NCI-H2196 (cell line): ENCODE data around the gene LETMD1.
A peak's percentile ranks its signal among the peaks of the same experiment; 100 is the strongest.
"Not testable (repeated sequence)": the region's sequence is repeated elsewhere in the genome, so short reads cannot be mapped to it uniquely, and the experiment has no call there.

Experiments used
- DNase-seq: peaks from one replicate; lab custom pipeline; 2025; ENCODE audit not compliant: unreplicated experiment; lab: John Stamatoyannopoulos, UW

The LETMD1 gene

DNA sequence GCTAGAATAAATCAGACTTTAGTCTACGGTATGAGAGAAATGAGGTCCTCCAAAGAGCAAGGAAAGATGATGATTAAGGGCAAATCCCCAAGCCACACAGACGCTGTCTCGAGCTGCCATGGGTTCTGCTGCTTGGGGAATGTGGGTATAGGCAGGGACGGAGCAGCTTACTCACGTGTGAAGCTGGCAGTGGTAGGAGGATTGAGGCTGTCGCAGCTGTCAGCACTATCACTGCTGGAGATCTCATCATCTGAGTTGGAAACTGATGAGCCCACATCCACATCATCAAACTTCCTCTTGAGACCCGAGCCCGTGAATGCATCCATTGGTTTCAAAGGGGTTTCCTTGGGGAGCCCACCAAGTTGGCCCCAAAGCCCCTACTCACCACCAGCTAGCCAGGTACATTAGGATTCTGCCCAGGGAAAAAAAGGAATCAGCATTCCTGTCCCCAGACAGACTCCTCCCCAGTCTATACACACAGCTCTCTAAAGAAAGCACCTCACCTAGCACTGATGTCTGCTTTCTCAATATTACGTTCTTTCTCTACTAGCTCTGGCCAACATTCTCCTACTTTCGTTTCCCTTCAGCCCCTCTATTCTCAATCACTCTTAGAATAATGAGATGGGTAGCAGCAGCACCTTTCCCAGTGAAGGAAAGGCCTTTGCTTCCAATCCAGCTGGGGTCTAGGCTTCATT is 28.3 kb downstream of the LETMD1 start:
- DNase-seq: no peak

DNA sequence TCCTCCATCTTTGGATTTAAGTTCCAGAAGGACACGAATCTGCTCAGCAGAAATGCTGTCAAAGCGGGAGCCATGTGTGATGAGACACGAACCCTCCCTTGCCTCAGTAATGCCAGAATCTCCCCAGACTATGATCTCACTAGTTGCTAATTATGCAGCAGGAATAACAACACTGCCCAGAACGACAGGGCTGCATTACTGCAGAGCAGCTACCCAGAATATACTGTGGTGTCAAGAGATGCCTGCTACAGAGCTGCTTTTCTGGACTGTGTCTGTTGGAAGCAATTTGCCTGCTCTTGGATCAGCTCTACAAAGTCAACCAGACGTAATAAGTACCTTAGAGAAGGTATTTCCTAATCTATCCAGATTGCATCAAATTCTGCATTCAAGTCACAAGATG is 29.8 kb downstream of the LETMD1 start:
- DNase-seq: no peak

DNA sequence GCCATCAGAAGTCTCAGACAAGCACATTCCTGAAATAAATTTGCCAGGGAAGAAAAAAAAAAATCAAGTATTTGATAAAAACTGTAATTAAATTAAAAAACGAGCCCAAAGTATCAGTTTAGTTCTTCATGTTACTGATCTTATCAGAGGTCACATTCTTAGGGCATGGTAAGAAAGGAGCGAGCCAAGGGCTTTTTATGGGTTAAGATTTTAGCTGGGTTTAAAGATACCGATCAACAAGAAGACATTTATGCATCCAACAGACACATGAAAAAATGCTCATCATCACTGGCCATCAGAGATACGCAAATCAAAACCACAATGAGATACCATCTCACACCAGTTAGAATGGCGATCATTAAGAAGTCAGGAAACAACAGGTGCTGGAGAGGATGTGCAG is 30.2 kb downstream of the LETMD1 start:
- DNase-seq: not testable (repeated sequence)

GRCh38 chr12:51078866-51079265 is 30.7 kb downstream of the LETMD1 start:
- DNase-seq: not testable (repeated sequence)

- DNase-seq: no peak
These were observed 32.0 kb downstream of the LETMD1 start for GRCh38 chr12:51080136-51080535.

- no peak for DNase-seq
These were observed 33.3 kb downstream of the LETMD1 start for GRCh38 chr12:51081421-51081820.

- no peak for DNase-seq
These were observed 34.5 kb downstream of the LETMD1 start for GRCh38 chr12:51082561-51083125.

DNA sequence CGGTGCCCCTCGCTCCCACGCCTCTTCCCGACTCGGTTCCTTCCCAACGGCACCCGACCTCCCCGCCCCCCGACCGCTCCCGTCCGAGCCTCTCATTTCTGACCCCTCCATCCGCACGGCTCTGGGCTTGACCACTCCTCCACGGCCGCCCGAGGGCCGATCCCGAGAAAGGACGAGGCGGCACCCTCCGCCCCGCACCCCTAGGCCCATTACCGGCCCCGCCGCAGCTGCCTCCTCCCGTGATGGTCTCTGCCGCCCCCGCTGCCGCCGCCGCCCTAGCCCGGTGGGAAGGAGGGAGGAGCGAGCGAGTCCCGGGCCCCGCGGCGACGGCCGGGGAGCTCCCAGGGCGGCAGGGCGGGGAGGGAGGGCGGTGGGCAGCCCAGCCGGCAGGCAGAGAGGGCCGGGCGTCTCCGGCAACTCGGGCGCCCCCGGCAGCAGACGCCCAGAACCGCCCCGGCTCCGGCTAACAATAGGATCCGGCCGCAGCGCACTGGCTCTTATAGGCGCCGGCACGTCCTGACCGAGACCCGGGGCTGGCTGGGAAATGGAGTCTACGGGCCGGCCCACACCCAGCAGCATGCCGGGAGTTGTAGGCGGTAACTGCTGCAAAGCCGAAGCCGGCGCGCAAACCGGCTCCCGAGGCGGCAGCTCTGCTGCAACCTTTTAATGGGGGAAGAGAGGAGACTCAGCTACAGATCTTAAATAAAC is 35.2 kb downstream of the LETMD1 start, which contains the start of gene CSRNP2:
Gene CSRNP2 (minus strand): TSS at position 471 of the 708 bp plus-strand sequence. CDS start 7,035 bp downstream, outside the sequence.
- DNase-seq: peak; percentile 93

DNA sequence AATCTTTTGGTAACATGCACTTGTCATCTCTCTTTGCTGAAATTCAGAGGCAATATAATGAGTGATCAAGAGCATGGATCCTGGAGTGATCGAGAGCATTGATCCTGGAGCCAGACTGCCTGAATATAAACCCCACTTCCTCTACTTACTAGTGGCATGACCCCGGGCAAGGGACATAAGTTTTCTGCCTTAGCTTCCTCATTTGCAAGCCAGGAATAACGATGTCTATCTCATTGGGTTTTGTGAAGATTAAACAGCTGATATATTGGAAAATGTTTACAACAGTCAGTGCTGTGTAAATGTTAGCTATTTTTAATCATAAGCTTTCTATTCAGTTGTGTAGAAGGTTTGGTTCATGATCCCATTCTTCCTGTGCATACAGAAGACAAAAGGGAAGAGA is 37.6 kb downstream of the LETMD1 start:
- no peak for DNase-seq

DNA sequence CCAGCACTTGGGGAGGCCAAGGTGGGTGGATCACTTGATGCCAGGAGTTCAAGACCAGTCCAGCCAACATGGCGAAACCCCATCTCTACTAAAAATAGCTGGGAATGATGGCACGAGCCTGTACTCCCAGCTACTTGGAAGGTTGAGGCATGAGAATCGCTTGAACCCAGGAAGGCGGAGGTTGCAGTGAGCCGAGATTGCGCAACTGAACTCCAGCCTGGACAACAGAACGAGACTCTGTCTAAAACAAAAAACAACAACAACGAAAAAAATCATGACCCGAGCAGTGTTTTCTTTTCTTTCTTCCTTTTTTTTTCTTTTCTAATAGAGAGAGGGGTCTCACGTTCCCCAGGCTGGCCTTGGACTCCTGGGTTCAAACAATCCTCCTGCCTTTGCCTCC is 38.8 kb downstream of the LETMD1 start:
- DNase-seq: no peak

DNA sequence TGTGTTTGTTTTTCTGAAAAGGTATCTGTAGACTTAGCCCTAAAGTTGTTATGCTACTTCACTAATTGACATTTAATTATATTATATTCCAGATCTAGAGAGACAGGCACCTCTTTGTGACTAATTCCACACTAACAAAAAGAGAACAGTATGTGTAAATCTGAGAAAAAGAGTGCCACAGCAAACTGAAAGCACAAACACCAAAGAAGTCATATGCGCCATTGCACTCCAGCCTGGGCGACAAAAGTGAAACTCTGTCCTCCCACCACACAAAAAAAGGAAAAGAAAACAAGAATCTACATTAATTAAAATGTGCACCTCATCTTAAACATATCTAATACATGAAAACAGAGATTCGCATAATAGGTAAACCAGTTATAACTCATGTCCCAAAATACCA is 39.7 kb downstream of the LETMD1 start:
- no peak for DNase-seq

DNA sequence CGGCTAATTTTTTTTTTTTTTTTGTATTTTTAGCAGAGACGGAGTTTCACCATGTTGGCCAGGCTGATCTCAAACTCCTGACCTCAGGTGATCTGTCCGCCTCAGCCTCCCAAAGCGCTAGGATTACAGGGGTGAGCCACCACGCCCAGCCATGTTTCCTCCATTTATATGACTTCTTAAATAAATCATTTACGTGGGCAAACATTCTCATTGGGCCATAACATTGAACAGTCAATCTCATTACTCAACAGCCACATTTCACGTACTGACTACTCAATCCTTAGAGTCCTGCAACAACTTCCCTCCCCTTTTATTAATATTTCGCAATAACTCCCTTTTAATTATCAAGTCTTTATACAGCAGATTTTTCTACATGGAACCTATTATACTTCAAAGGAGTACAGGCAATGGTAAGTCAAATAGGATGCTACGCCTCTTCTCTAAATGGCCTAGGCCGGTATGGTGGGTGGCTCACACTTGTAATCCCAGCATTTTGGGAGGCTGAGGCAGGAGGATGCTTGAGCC is 42.6 kb downstream of the LETMD1 start:
- no peak for DNase-seq

- DNase-seq: no peak
These were observed 50.5 kb downstream of the LETMD1 start for GRCh38 chr12:51098611-51099010.

DNA sequence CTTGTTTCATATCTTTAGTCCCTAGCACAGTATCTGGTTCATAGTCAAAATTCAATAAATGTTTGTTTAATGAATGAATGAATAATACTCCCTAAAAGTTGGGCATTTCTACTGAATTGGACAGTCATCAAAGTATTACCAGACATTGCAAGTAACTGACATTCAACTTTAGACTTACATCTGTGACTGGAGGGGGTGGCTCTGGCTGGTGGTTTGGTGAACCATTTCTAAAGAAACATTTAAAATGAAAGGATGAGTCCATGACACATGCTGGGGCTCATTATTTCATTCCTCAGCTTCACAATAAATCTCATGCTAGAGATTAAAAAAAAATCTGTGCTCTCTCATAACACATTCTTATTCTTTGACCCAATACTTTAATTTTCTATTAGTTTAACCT is 55.9 kb downstream of the LETMD1 start:
- DNase-seq: no peak

GRCh38 chr12:51108136-51108535 is 60.0 kb downstream of the LETMD1 start:
- no peak for DNase-seq
